ENCODE results near the gene ANKRD49. TPM values are rescaled to one million over a fixed set of nuclear protein-coding genes. Genes with fewer than 3 reads are reported as not detected.

The ANKRD49 gene
- total and polyA plus RNA-seq, 10 of the 15 experiments (the other 5 are each of a cell fraction or from before 2014, with no cell fraction given), result 19.2 to 46.6 (median 33.6) TPM

GRCh38 chr11:94450048-94450447 lies 43.7 kb upstream of the ANKRD49 start:
- no peaks in the 10 kb centered on the region for H3K27me3 ChIP-seq (replicated peaks in 1 of 2; ENCODE audit: control insufficient read depth in 2 of 2, insufficient read depth in 2 of 2, low read length in 1 of 2)
- in situ Hi-C loops (cut with MboI), result no loop called here
- no peak overlapping the region for H3K9ac ChIP-seq (ENCODE audit: control insufficient read depth, insufficient read depth, low read length)
- ChIA-PET CTCF (interaction anchor here (0.8 to 1.2 kb wide), 3 partner anchors 53 to 1760 kb away, joined by 3 read pairs; no protein-coding TSS in a partner anchor), SMC1A (ENCODE audit: uncharacterized antibody, unreplicated experiment) (interaction anchor here (1.0 to 1.9 kb wide), 3 partner anchors 10 to 52 kb away, joined by 3 to 7 read pairs (median 3); no protein-coding TSS in a partner anchor), RAD21 (ENCODE audit: unreplicated experiment) (interaction anchor here (0.9 to 1.8 kb wide), 2 partner anchors 23 to 43 kb away, joined by 3 read pairs; no protein-coding TSS in a partner anchor), POLR2A (no interaction called here)
- H2AFZ ChIP-seq (ENCODE audit: control insufficient read depth, low read depth, low read length), result no peak overlapping the region
- H3K36me3 ChIP-seq (ENCODE audit: control insufficient read depth in 2 of 2, insufficient read depth in 2 of 2, low read length in 1 of 2), result no peaks in the 10 kb centered on the region; a peak in 1 of 4 replicates
- no peak overlapping the region for H3K27ac ChIP-seq (ENCODE audit: control insufficient read depth, insufficient read depth)
- 65% methylated on average over 3 of the region's 3 CpGs for WGBS (ENCODE audit: insufficient coverage, insufficient replicate concordance, low lambda C conversion rate, missing lambda C conversion rate)
- no peak overlapping the region for H3K4me2 ChIP-seq (ENCODE audit: control insufficient read depth, insufficient read depth)
- H4K20me1 ChIP-seq (ENCODE audit: control insufficient read depth, insufficient read depth), result no peaks in the 10 kb centered on the region
- FAIRE-seq (no peak), ATAC-seq (no peak), DNase-seq (ENCODE audit: low read depth, low spot score) (no peak)
- H3K4me3 ChIP-seq, result no peak overlapping the region
- H3K4me1 ChIP-seq (ENCODE audit: control insufficient read depth, insufficient read depth, low read length), result no peaks in the 10 kb centered on the region
- H3K79me2 ChIP-seq (ENCODE audit: control insufficient read depth, insufficient read depth, low read length), result no peaks in the 10 kb centered on the region
- H3K9me3 ChIP-seq (replicated peaks; ENCODE audit: control insufficient read depth, insufficient read depth, low read length), result no peaks in the 10 kb centered on the region; the same call in 2 of the 3 replicates
- no TSS peak for BruUV-seq (replicated peaks)
- intact Hi-C loops (cut with micrococcal nuclease; ENCODE audit: unreplicated experiment), result no loop called here
- TF ChIP-seq RELB (IDR thresholded peaks at IDR 0.05; ENCODE audit: low read depth) (no peak), NFYB (IDR thresholded peaks at IDR 0.05; ENCODE audit: insufficient read depth, low read depth, low read length) (no peak), BCLAF1 (IDR thresholded peaks at IDR 0.05) (no peak), ZBTB40 (IDR thresholded peaks at IDR 0.05; ENCODE audit: borderline replicate concordance) (no peak), CBX3 (IDR thresholded peaks at IDR 0.05; ENCODE audit: borderline replicate concordance, low read depth) (no peak), MLLT1 (IDR thresholded peaks at IDR 0.05) (no peak), ETV6 (conservative IDR thresholded peaks at IDR 0.05 in 1 of 2, IDR thresholded peaks at IDR 0.05 in 1 of 2; ENCODE audit: borderline replicate concordance in 1 of 2, low read depth in 1 of 2) (no peak), CEBPZ (IDR thresholded peaks at IDR 0.05; ENCODE audit: low read depth, low read length) (no peak)

Data from GM12878 (cell line).